Choroid plexus epithelial cell (primary cell): ENCODE measurements around the gene CLSTN2.

Experiments used
- DNase-seq: peaks from one replicate; pipeline ENCODE4 v3.0.0-alpha.2; 2010; ENCODE audit warnings: low read depth
- H3K4me3 ChIP-seq: 2 replicates; pipeline ENCODE4 v1.5.1; 2011; ENCODE audit warnings: low read depth, mild to moderate bottlenecking, control low read depth, low read length, moderate library complexity
- TF ChIP-seq, protein P1 (sequence below): conservative IDR thresholded peaks from 2 replicates; pipeline ENCODE4 v1.5.1; 2011; ENCODE audit warnings: low read depth, mild to moderate bottlenecking, control low read depth, inconsistent platforms, low read length, moderate library complexity

The CLSTN2 gene

DNA sequence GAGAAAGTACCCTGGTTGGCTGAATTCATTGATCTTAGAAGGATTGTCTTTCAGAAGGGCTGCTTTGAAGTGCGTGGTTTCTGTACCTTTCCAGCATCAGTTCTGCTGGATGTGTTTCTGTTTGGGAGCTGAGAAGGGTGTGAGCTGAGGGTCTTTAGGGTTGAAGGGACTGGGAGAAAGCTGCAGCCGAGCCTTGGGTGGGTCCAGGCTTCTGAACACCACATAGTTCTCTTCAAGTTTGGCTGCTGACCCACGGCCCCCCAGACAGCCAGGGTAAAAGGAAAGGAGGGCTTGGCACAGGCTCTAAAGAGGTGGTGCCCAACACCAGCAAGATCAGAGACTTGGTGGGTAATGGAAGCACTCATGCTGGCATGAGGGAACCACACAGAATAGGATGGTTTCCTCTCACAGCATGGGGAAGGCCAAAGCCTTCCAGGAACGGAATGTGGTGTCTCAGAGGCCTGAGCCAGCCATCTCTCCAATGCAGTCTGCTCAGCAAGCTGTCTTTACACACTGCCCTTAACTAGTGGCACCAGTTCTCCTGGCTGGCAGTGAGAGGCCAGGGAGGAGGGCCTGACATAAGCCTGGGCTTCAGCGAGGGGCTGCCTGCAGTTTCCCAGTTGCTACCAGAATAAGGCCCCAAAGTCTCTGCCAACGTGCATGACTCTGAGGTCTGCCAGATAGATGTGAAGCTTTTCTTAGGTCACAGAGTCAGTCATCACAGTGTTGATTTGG lies 503.9 kb downstream of the CLSTN2 start:
- no peak overlapping the region for H3K4me3 ChIP-seq
- no peak for DNase-seq
- TF ChIP-seq, protein P1, sequence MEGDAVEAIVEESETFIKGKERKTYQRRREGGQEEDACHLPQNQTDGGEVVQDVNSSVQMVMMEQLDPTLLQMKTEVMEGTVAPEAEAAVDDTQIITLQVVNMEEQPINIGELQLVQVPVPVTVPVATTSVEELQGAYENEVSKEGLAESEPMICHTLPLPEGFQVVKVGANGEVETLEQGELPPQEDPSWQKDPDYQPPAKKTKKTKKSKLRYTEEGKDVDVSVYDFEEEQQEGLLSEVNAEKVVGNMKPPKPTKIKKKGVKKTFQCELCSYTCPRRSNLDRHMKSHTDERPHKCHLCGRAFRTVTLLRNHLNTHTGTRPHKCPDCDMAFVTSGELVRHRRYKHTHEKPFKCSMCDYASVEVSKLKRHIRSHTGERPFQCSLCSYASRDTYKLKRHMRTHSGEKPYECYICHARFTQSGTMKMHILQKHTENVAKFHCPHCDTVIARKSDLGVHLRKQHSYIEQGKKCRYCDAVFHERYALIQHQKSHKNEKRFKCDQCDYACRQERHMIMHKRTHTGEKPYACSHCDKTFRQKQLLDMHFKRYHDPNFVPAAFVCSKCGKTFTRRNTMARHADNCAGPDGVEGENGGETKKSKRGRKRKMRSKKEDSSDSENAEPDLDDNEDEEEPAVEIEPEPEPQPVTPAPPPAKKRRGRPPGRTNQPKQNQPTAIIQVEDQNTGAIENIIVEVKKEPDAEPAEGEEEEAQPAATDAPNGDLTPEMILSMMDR = no peak

DNA sequence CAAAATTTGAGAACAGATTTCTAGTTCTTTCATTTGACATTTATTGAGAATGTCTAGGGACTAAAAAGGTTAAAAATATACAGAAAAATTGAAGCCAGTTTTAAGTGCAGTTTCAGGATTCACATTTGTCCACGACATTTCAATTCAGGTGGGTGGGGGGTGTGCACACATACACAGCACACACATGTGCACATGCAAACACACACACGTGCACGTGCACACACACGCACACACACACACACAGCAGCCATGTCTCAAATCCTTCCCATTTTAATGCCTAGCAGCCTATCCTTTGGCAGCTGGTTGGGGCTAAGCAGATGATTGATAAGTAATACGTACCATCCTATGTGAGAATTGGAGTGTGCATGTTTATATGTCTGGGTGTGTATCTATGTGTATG lies 504.5 kb downstream of the CLSTN2 start:
- TF ChIP-seq, protein P1 = no peak
- no peak for DNase-seq
- no peak overlapping the region for H3K4me3 ChIP-seq

DNA sequence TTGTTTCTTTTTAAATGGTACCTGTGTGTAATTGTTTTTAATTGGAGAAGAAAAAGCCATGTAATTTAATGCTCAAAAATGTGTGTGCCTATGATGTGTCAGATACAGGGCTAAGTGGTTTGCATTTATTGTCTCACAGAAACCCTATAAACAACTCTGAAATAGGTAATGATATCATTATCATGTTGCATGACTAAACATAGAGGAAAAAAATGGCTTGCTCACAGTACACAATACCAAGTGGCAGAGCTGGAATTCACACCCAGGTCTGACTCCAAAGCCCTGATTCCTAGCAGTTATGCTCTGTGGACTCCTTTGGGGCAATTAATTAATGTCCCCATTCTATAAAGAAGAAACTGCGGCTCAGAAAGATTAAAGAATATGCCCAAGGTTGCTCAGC lies 505.5 kb downstream of the CLSTN2 start:
- TF ChIP-seq, protein P1 = no peak

DNA sequence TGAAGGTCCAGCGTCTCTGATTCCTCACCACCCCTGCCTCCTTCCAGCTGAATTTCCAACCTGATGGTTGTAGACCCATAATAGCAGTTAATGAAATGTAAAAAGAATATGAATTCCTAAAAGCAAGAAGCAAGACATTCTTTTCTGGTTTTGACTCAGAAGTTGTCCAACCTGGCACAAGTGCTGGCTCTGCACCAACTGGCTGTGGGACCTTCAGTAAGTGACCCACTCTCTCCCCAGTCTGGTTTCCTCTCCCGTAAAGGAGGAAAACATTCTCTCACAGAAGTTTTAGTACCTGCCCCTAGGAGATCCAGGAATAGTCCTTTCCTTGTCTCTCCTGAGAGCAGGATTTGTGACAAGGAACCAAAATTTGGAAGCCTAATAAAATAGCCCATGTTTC lies 506.0 kb downstream of the CLSTN2 start:
- peak; percentile 62 for DNase-seq
- H3K4me3 ChIP-seq = no peak overlapping the region
- TF ChIP-seq, protein P1 = no peak

More for the DNA sequence above, 505.5 kb downstream of the CLSTN2 start:
- DNase-seq = no peak
- no peak overlapping the region for H3K4me3 ChIP-seq

DNA sequence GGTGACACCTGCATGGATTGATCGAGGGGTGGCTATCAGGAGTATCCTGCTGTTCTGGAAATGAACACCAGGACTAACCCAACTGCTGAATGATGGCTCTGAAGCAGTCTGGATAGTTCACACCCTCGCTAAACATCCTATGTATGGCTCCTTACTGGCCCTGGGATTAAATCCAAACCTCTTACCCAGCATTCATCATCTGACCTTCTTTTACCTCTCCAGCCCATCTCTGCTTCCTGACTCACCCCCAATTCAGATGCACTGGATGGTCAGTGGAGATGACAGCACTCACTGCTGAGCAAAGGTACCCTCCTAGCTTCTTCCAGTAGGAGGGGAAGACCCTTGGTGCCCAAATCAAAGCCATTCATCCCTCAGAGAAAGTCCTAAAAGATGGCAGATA lies 507.6 kb downstream of the CLSTN2 start:
- no peak overlapping the region for H3K4me3 ChIP-seq
- TF ChIP-seq, protein P1 = no peak
- no peak for DNase-seq

DNA sequence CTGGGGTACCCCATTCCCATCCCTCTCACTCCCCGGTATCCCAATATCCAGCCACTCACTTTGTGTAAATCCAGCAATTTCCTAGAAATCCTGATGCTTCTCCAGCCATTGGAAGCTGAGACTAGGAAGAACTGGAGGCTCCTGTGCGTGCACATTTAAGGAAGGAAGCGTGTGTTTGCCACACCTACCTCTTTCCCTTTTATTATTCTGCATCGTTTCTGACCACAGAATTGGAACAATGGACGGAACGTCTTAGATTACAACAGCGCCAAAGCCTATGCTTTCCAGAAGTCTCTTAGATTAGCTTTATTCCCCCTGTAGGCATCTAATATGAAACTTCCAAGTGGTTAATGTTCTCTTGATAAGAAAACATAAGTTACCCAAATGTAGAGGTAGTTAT lies 508.1 kb downstream of the CLSTN2 start:
- no peak for DNase-seq
- TF ChIP-seq, protein P1 = no peak
- no peak overlapping the region for H3K4me3 ChIP-seq

DNA sequence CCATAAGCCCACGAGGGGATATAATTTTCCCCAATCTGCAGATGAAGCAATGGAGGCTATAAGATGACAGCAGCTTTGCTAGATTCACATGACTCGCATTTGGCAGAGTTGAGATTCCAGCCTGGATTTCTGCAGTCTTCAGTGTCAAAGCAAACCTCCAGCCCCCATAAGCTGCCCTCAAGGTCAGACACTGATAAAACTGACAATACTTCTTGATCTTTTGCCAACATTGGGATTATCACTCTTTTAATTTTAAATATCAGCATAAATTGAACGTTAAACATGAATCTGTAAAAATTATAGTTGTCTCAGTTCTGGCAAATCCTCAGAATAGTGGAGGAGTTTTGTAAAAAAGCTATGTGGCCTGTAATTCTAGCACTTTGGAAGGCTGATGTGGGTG lies 508.8 kb downstream of the CLSTN2 start:
- no peak overlapping the region for H3K4me3 ChIP-seq
- DNase-seq = no peak

More for the DNA sequence above, 508.8 kb downstream of the CLSTN2 start:
- TF ChIP-seq, protein P1 = no peak
